ENCODE measurements around the gene RNF207. TPM values are rescaled to one million over a fixed set of nuclear protein-coding genes. Genes with fewer than 3 reads are reported as not detected.

The RNF207 gene
- total and polyA plus RNA-seq, 10 of the 15 experiments (the other 5 are each of a cell fraction or from before 2014, with no cell fraction given) = 1.7 to 36.4 (median 13.1) TPM

- DNase-seq (ENCODE audit: low read depth, low spot score) = no peak
- no peaks in the 10 kb centered on the region for H4K20me1 ChIP-seq (ENCODE audit: control insufficient read depth, insufficient read depth)
- H3K79me2 ChIP-seq (ENCODE audit: control insufficient read depth, insufficient read depth, low read length) = no peaks in the 10 kb centered on the region
- H3K27me3 ChIP-seq (replicated peaks in 1 of 2; ENCODE audit: control insufficient read depth in 2 of 2, insufficient read depth in 2 of 2, low read length in 1 of 2) = peaks cover 1 to 13% of the 10 kb centered on the region in 2 experiments; a peak in 3 of 4 replicates
- no peak overlapping the region for H3K27ac ChIP-seq (ENCODE audit: control insufficient read depth, insufficient read depth)
- H3K9me3 ChIP-seq (replicated peaks; ENCODE audit: control insufficient read depth, insufficient read depth, low read length) = no peaks in the 10 kb centered on the region
- TF ChIP-seq HDAC6 (IDR thresholded peaks at IDR 0.05; ENCODE audit: unreplicated experiment) (peak; percentile 72), LARP7 (IDR thresholded peaks at IDR 0.05) (0 out of 2 replicates have a peak, but pooled peaks have one; percentile 47), IKZF1 (conservative IDR thresholded peaks at IDR 0.05) (0 out of 2 replicates have a peak, but pooled peaks have one; percentile 27), NBN (IDR thresholded peaks at IDR 0.05) (no peak), BRCA1 (IDR thresholded peaks at IDR 0.05; ENCODE audit: low read depth, low read length) (no peak), RELB (IDR thresholded peaks at IDR 0.05; ENCODE audit: low read depth) (no peak), SUZ12 (IDR thresholded peaks at IDR 0.05; ENCODE audit: unreplicated experiment) (no peak), TCF12 (IDR thresholded peaks at IDR 0.05; ENCODE audit: low read depth, low read length) (no peak), SMAD1 (IDR thresholded peaks at IDR 0.05; ENCODE audit: low read depth, partially characterized antibody) (no peak), TAF1 (IDR thresholded peaks at IDR 0.05; ENCODE audit: borderline replicate concordance, low read depth, low read length) (no peak), NR2C2 (IDR thresholded peaks at IDR 0.05; ENCODE audit: borderline replicate concordance, control insufficient read depth, insufficient read length, low read depth) (no peak)
- peaks cover 5% of the 10 kb centered on the region for H3K4me1 ChIP-seq (ENCODE audit: control insufficient read depth, insufficient read depth, low read length)
- POLR2A ChIA-PET = no interaction called here
- intact Hi-C loops (cut with micrococcal nuclease; ENCODE audit: unreplicated experiment) (no loop called here), in situ Hi-C loops (cut with MboI) (loop anchor here (5.0 kb wide), 1 partner anchor 98 kb away; no protein-coding TSS in a partner anchor)
- no peak overlapping the region for H3K9ac ChIP-seq (ENCODE audit: control insufficient read depth, insufficient read depth, low read length)
- H3K36me3 ChIP-seq (ENCODE audit: control insufficient read depth in 2 of 2, insufficient read depth in 2 of 2, low read length in 1 of 2) = no peaks in the 10 kb centered on the region
- no peak overlapping the region for H2AFZ ChIP-seq (ENCODE audit: control insufficient read depth, low read depth, low read length)
- SMC1A ChIA-PET (ENCODE audit: uncharacterized antibody, unreplicated experiment) = interaction anchor here (1.2 to 3.0 kb wide), 4 partner anchors 11 to 152 kb away, joined by 3 to 9 read pairs (median 6); no protein-coding TSS in a partner anchor
- BruUV-seq (replicated peaks) = no TSS peak
- 14% methylated on average over 51 of the region's 96 CpGs for WGBS (ENCODE audit: insufficient coverage, insufficient replicate concordance, low lambda C conversion rate, missing lambda C conversion rate)
- no peak for FAIRE-seq
- H3K4me2 ChIP-seq (ENCODE audit: control insufficient read depth, insufficient read depth) = no peak overlapping the region
- RAD21 ChIA-PET (ENCODE audit: unreplicated experiment) = interaction anchor here (3.2 kb wide), 1 partner anchor 153 kb away, joined by 15 read pairs; no protein-coding TSS in a partner anchor
- CTCF ChIA-PET = interaction anchor here (0.6 to 5.2 kb wide), 8 partner anchors 12 to 158 kb away, joined by 3 to 47 read pairs (median 12); partner anchors contain the start of gene ICMT
- H3K4me3 ChIP-seq = no peak overlapping the region
- ATAC-seq = peak; percentile 6; the same call in 2 of the 3 replicates
Measured at GRCh38 chr1:6248932-6249738, 43.2 kb downstream of the RNF207 start.

Measured in GM12878 (cell line).